Stimulated activated memory B cell treated with anti-CD40 and anti-IgM and Interleukin-4, amounts not matched to agents 10 μg/mL and 1 μg/mL and 100 μg/mL, for 72 hours (primary cell): ENCODE results near the gene AWAT2.

Experiments
- ATAC-seq: fragments of 150-1000 bp; cut with Tn5 transposase; 2 replicates; pipeline ENCODE4 v1.10.0; 2021
- H3K27ac Mint-ChIP-seq: one replicate; pipeline ENCODE4 v1.8.0; 2022; ENCODE audit warnings: mild to moderate bottlenecking, mixed read lengths
- H3K27me3 Mint-ChIP-seq: one replicate; pipeline ENCODE4 v1.8.0; 2022; ENCODE audit warnings: mixed read lengths
- H3K36me3 Mint-ChIP-seq: one replicate; pipeline ENCODE4 v1.8.0; 2022; ENCODE audit warnings: mixed read lengths
- H3K4me1 Mint-ChIP-seq: one replicate; pipeline ENCODE4 v1.8.0; 2022; ENCODE audit warnings: mixed read lengths
- H3K4me3 Mint-ChIP-seq: one replicate; pipeline ENCODE4 v1.8.0; 2022; ENCODE audit warnings: mild to moderate bottlenecking, moderate library complexity, mixed read lengths
- H3K9me3 Mint-ChIP-seq: one replicate; pipeline ENCODE4 v1.8.0; 2022; ENCODE audit warnings: mixed read lengths

Gene AWAT2, protein sequence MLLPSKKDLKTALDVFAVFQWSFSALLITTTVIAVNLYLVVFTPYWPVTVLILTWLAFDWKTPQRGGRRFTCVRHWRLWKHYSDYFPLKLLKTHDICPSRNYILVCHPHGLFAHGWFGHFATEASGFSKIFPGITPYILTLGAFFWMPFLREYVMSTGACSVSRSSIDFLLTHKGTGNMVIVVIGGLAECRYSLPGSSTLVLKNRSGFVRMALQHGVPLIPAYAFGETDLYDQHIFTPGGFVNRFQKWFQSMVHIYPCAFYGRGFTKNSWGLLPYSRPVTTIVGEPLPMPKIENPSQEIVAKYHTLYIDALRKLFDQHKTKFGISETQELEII

DNA sequence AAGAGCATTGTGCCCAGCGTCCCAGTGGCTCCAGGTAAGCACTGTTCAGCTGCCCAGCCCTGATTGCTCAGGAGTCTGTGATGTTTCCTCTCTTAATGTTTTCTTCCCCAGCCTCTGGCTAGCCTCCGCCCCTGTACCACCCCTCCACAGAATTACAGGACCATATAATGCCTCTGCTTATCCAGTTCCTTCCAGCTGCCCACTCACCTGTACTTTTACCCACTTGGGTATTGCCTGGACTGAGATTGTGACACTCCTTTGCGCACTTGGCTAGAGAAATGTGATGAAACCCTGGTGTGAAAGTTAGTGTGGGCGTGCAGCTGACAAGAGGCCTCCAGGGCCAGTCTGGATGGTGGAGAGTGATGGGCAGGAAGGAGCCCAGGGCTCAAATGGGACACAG, at the start of gene AWAT2:
Gene AWAT2, minus strand, starts transcription at position 14 of the 400 bp plus-strand sequence. Its CDS starts 6 bp downstream, at position 8.
- Mint-ChIP-seq H3K4me3 (no peak within 1 kb of the TSS), H3K9me3 (no peaks in the 10 kb centered on the region), H3K36me3 (no peaks in the 10 kb centered on the region), H3K4me1 (no peaks in the 10 kb centered on the region), H3K27me3 (peaks cover 31% of the 10 kb centered on the region), H3K27ac (no peak within 1 kb of the TSS)
- no peak for ATAC-seq

DNA sequence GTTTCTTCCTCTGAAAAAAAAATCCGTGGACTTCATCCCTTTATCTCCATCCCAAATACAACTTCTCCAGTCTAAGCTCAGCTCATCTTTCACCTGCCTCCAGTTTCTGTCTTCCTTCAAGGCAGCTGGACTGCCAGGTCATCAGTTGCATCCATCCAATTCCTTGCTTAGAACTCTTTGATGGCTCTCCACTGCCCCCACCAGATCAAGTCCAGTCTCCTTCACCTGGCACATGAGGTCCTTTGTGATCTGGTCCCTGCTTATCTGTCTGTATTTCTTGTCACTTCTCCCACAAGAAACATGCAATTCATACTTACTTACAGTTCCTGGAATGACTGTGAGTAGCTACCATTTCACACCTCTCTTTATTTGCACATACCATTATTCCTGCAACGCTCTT, 46.3 kb upstream of the AWAT2 start:
- Mint-ChIP-seq H3K9me3 (no peaks in the 10 kb centered on the region), H3K4me3 (no peak overlapping the region), H3K36me3 (no peaks in the 10 kb centered on the region), H3K4me1 (no peaks in the 10 kb centered on the region), H3K27me3 (peaks cover 21% of the 10 kb centered on the region), H3K27ac (no peak overlapping the region)
- ATAC-seq = no peak

DNA sequence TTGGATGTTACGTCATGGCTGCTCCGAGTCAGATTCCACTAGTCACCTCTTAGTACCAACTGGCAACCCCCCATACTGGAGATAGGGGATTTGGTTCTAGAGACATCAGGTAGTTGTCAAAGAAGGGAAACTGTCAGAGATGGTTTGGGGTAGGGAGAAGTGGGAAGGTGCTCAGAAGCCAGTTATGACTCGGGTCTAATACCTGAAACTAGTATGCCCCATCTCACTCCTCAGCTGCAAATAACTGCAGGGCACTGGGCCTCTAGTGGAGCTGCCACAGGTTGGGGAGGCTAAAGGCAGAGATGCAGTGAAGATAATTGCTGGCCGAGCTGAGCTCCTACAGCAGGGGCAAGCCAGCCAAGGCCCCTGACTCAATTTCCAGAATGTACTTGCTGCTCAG, 42.5 kb upstream of the AWAT2 start:
- Mint-ChIP-seq H3K9me3 (no peaks in the 10 kb centered on the region), H3K4me3 (no peak overlapping the region), H3K27me3 (peaks cover 11% of the 10 kb centered on the region), H3K4me1 (no peaks in the 10 kb centered on the region), H3K27ac (no peak overlapping the region), H3K36me3 (no peaks in the 10 kb centered on the region)
- no peak for ATAC-seq

DNA sequence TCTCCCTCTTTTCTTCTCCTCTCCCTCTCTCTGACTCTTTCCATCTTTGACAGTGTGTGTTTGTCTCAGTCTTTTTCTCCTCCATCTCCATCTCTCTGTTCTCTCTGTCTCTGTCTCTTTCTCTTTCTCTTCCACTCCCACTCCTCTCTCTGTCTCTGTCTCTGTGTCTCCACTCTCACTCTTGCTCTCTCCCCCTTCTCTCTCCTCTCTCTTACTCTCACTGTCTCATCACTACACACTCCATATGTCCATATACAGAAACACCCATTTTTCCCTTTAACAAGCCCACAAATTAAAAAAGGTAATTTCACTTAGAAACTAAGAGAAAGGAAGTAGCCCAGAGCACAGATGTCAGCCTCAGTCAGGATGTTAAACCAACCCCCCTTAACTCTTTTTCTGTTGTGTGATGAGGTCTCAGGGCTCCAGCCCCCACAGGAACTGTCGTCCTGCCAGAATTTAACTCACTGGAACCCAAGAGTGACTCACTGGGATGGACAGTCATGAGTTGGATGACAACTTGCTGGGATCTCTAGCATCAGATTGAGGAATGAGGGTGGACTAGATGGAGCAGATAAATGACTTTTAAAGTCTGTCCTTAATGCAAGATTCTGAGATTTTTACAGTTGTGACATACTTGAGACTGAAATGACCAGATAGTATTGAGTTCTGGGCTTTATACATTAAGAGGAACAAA, 40.0 kb upstream of the AWAT2 start:
- no peak for ATAC-seq
- Mint-ChIP-seq H3K4me1 (no peaks in the 10 kb centered on the region), H3K4me3 (no peak overlapping the region), H3K9me3 (no peaks in the 10 kb centered on the region), H3K27me3 (no peaks in the 10 kb centered on the region), H3K36me3 (no peaks in the 10 kb centered on the region), H3K27ac (no peak overlapping the region)

DNA sequence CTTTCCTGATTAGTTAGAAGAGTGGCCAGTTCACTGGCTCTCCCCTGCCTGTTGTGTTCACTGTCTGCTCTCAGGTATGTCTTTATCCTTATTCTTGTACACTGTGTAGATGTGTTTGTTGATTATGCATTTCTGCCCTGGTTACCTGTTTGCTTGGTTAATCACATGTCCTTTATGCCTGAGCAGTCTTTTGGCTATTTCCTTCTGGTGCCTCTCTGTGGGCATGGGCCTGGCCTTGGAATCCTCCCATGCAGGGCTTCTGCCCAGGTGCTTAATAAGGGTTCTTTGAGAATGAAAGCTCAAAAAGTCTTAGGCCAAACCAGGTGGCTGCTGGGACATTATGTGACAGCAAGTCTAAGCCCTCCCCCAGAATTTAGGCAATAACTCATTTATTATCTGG, 39.0 kb upstream of the AWAT2 start:
- no peak for ATAC-seq
- Mint-ChIP-seq H3K4me1 (no peaks in the 10 kb centered on the region), H3K36me3 (no peaks in the 10 kb centered on the region), H3K9me3 (no peaks in the 10 kb centered on the region), H3K27me3 (no peaks in the 10 kb centered on the region), H3K27ac (no peak overlapping the region), H3K4me3 (no peak overlapping the region)

DNA sequence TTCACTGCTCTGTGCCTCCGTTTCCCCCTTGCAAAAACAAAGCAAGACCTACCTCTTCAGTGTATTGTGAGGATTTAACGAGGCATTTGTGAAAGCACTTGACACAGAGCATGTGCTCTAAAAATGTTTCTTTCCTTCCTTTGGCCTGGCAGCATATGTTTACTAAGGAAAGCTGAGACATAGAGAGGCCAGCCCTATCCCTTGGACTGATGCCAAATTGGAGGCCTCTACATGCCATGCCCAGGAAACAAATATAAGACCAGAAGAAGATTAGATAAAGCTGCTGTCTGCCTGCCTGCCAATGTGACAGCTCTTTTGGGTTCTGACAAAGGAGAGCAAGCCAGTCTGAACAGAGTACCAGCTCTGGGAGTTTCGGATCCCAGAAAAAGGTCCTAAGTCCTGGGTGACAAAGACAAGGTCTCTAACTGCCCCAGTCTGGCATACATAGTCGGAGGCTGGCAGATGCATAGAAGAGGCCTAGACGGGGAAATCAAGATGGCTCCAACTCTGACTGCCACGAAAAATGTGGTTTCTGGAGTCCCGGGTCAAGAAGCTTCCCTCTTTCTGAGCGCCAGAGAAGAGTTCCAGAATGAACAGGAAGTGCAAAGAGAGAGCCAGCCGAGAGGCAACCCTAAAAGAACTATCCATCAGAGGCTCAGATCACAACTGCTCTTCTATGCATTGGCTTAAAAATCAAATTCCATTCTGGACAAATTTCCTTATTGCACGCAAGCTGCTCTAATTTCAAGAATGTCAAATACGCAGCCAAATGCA, 38.3 kb upstream of the AWAT2 start:
- H3K4me1 Mint-ChIP-seq = no peaks in the 10 kb centered on the region
- H3K27me3 Mint-ChIP-seq = no peaks in the 10 kb centered on the region
- no peak overlapping the region for H3K27ac Mint-ChIP-seq
- no peak overlapping the region for H3K4me3 Mint-ChIP-seq
- ATAC-seq = no peak
- no peaks in the 10 kb centered on the region for H3K36me3 Mint-ChIP-seq
- no peaks in the 10 kb centered on the region for H3K9me3 Mint-ChIP-seq

DNA sequence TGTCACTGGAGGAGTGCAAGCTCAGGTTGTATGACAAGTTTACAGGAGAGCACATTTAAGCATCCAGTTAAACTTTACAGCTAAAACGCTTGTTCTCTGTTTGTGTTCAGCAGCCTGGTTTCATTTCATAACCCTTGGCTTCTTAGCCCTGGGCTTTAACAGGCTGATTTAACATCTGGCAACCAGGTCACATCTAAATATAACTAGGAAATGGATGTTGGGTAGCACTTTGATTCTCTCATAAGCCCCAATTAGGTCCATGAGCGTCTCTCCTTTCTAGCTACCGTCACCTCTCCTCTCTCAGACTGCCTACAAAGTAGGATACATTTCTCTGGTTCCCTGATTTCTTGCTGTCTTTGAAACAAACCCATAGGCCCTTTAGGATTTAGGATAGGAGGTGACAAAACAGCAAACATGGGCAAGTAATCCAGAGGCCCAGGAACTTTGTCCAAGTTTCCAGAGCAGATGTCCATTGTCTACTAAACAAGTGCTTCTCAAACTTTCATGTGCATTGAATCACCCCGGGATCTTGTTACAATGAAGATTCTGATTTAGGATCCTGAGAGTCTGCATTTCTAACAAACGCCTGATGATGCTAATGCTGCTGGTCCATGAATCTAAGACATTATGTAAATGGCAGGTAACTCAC, 35.0 kb upstream of the AWAT2 start:
- H3K27ac Mint-ChIP-seq = no peak overlapping the region
- ATAC-seq = no peak
- H3K27me3 Mint-ChIP-seq = no peaks in the 10 kb centered on the region
- H3K4me3 Mint-ChIP-seq = no peak overlapping the region
- no peaks in the 10 kb centered on the region for H3K4me1 Mint-ChIP-seq
- no peaks in the 10 kb centered on the region for H3K36me3 Mint-ChIP-seq
- H3K9me3 Mint-ChIP-seq = no peaks in the 10 kb centered on the region

DNA sequence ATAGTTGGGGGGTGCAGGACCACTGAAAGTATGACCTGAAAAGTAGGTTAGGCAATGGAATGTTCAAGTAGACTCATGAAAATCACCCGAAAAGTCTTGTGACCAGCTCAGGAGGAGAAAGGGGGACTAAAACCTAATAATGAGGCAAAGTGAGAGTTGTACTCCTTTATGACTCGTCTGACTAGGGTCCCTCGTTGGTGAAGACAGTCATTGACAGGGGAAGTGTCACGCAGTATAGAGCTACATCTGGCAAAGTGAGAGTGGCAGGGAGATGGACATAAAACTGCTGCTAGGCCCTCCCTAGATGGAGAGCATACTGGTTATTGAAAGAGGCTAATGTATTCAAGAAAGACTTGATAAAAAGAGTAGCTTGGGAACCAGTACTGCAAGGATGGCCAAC, 33.0 kb upstream of the AWAT2 start:
- H3K4me3 Mint-ChIP-seq = no peak overlapping the region
- H3K36me3 Mint-ChIP-seq = no peaks in the 10 kb centered on the region
- H3K27me3 Mint-ChIP-seq = peaks cover 9% of the 10 kb centered on the region
- no peak overlapping the region for H3K27ac Mint-ChIP-seq
- no peaks in the 10 kb centered on the region for H3K9me3 Mint-ChIP-seq
- H3K4me1 Mint-ChIP-seq = no peaks in the 10 kb centered on the region
- ATAC-seq = no peak

DNA sequence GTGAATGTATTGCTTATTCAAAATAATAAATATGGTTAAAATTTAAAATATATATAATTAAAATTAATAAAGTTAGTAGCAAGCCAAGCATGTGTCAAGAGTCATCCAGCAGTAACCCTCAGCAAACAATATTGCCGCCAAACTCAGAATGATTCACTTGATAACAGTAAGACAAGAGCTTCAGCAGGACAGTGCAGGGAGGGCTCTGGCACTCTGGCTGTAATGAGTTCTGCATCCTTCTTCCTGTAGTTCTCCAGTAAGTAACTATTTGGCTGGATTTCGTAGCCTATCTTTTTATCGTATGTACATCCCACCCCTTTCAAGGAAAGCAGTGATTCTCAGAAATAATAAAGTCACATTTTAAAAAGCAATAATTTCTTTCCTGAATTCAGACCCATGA, 30.1 kb upstream of the AWAT2 start:
- Mint-ChIP-seq H3K36me3 (no peaks in the 10 kb centered on the region), H3K9me3 (peaks cover 2% of the 10 kb centered on the region), H3K4me3 (no peak overlapping the region), H3K4me1 (no peaks in the 10 kb centered on the region), H3K27ac (no peak overlapping the region), H3K27me3 (peaks cover 9% of the 10 kb centered on the region)
- ATAC-seq = no peak

DNA sequence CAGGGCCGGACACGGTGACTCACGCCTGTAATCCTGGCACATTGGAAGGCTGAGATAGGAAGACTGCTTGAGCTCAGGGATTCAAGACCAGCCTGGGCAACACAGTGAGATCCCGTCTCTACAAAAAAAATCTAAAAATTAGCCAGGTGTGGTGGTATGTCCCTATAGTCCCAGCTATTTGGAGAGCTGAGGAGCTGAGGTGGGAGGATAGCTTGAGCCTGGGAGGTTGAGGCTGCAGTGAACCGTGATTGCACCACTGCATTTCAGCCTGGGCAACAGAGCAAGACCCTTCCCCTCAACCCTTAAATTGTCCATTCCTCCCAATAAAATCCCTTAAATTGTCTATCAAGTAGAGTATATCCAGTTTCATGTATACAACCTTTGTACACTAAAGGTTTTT, 29.6 kb upstream of the AWAT2 start:
- peaks cover 9% of the 10 kb centered on the region for H3K27me3 Mint-ChIP-seq
- no peaks in the 10 kb centered on the region for H3K36me3 Mint-ChIP-seq
- peaks cover 2% of the 10 kb centered on the region for H3K9me3 Mint-ChIP-seq
- no peaks in the 10 kb centered on the region for H3K4me1 Mint-ChIP-seq
- no peak overlapping the region for H3K4me3 Mint-ChIP-seq
- no peak overlapping the region for H3K27ac Mint-ChIP-seq
- no peak for ATAC-seq

DNA sequence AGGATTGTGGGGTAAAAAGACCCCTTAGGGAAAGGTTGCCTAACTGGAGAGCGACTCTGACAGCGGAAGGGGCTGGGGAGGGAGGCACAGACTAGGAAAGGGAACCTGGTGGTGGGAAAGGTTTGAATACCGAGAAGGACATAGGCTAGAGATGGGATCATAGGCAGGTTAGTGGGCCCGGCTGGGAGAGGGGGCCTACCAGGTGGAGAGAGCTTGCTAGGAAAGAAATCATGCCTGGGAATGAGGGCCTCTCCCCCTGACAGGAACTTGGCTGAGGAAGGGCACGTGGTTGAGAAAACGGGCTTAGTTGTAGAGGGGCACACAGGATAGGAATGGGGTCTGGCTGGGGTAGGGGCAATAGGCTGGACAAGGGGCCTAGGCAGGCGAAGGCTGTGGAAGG, 16.9 kb upstream of the AWAT2 start:
- no peak for ATAC-seq
- peaks cover 24% of the 10 kb centered on the region for H3K27me3 Mint-ChIP-seq
- H3K36me3 Mint-ChIP-seq = no peaks in the 10 kb centered on the region
- H3K4me3 Mint-ChIP-seq = no peak overlapping the region
- peaks cover 2% of the 10 kb centered on the region for H3K9me3 Mint-ChIP-seq
- no peaks in the 10 kb centered on the region for H3K4me1 Mint-ChIP-seq
- H3K27ac Mint-ChIP-seq = no peak overlapping the region

DNA sequence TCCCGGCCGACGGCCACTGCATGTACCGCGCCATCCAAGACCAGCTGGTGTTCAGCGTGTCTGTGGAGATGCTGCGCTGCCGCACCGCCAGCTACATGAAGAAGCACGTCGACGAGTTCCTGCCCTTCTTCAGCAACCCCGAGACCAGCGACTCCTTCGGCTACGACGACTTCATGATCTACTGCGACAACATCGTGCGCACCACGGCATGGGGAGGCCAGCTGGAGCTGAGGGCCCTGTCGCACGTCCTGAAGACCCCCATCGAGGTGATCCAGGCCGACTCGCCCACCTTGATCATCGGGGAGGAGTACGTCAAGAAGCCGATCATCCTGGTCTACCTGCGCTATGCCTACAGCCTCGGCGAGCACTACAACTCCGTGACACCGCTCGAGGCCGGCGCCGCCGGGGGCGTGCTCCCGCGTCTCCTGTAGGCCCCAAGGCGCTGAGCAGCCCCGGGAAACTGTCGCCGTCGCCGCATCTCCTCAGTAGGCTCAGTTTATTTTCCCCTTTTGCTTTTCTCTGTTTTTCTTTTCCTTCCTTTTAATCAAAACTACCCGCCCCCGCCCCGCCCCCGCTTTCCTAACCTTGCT, 13.3 kb upstream of the AWAT2 start:
- no peaks in the 10 kb centered on the region for H3K36me3 Mint-ChIP-seq
- no peak overlapping the region for H3K4me3 Mint-ChIP-seq
- H3K27ac Mint-ChIP-seq = no peak overlapping the region
- H3K9me3 Mint-ChIP-seq = peaks cover 2% of the 10 kb centered on the region
- H3K4me1 Mint-ChIP-seq = no peaks in the 10 kb centered on the region
- H3K27me3 Mint-ChIP-seq = peaks cover 24% of the 10 kb centered on the region
- ATAC-seq = no peak

DNA sequence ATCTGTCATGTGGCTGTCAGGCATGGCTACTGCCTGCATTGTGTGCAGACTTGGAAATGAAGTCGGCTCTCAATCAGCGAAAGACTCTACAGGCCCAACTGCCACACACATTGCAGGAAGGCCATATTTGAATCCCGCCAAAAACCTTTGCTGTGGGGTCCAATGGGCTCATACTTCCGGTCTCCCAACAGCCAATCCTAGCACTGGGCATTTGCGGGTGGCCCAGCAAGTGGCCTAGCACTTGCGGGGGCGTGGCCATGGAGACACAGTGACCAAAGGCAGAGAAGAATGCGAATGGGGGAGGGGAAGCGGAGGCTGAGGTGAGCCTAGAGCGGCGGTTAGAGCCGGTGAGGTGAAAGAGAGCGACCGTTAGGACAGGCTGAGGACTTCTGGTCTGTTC, 12.3 kb upstream of the AWAT2 start, which contains the start of gene OTUD6A:
Gene OTUD6A, plus strand, starts transcription at position 382 of the 400 bp plus-strand sequence. CDS start 68 bp downstream, outside the sequence.
- ATAC-seq = no peak
- Mint-ChIP-seq H3K4me1 (no peaks in the 10 kb centered on the region), H3K27me3 (peaks cover 22% of the 10 kb centered on the region), H3K36me3 (no peaks in the 10 kb centered on the region), H3K9me3 (peaks cover 2% of the 10 kb centered on the region), H3K27ac (no peak within 1 kb of the TSS), H3K4me3 (no peak within 1 kb of the TSS)

DNA sequence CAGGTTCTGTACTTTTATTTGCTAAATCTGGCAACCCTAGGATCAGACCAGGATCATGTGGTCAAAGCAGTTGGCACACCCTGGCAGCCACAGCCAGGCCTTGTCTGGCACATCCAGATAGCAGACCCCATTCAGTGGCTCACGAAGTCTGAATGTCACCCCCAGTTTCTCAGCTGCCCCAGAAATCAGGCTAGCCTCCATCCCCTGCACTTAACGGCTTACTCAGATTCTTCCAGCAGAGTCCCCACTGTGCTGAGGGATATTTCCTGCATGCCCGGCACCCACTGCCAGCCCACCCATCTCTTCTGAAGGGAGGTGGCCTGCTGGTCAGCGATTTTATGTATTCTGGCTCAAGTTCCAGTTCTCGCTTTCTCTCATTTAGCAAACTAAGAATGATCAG, 4.7 kb upstream of the AWAT2 start:
- no peak for ATAC-seq
- no peaks in the 10 kb centered on the region for H3K4me1 Mint-ChIP-seq
- no peaks in the 10 kb centered on the region for H3K9me3 Mint-ChIP-seq
- H3K27ac Mint-ChIP-seq = no peak overlapping the region
- H3K36me3 Mint-ChIP-seq = no peaks in the 10 kb centered on the region
- no peak overlapping the region for H3K4me3 Mint-ChIP-seq
- peaks cover 17% of the 10 kb centered on the region for H3K27me3 Mint-ChIP-seq
